ENCODE data around the gene RPP14.
A peak's percentile ranks its signal among the peaks of the same experiment; 100 is the strongest.

The RPP14 gene

DNA sequence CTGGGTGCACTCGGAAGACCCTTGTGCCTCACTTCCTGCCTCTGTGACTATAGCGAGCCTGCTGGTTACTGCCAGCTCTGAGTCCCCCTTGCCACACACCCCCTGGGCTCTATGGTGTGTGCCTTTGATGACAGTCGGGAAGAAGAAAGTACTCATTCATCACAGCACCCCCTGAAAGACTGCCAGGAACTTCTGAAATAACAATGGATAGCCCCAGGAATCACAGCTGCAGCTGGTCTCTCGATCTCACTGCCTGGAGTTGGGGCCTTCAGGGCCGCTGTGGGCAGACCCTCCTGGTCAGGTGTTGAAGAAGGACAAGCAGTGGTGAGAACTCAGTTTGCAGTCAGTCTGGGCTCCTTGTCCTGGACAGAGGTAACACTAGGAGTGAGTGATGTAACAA is 9.8 kb upstream of the RPP14 start:
- DNase-seq: no peak
- Mint-ChIP-seq H3K36me3 (ENCODE audit: low read depth) (peaks cover 21% of the 10 kb centered on the region), H3K4me1 (peaks cover 10% of the 10 kb centered on the region), H3K9me3 (peaks cover 20% of the 10 kb centered on the region), H3K27ac (no peak overlapping the region), H3K27me3 (ENCODE audit: low read depth, poor library complexity) (peaks cover 20% of the 10 kb centered on the region), H3K4me3 (no peak overlapping the region)
- TF ChIP-seq, protein P1, sequence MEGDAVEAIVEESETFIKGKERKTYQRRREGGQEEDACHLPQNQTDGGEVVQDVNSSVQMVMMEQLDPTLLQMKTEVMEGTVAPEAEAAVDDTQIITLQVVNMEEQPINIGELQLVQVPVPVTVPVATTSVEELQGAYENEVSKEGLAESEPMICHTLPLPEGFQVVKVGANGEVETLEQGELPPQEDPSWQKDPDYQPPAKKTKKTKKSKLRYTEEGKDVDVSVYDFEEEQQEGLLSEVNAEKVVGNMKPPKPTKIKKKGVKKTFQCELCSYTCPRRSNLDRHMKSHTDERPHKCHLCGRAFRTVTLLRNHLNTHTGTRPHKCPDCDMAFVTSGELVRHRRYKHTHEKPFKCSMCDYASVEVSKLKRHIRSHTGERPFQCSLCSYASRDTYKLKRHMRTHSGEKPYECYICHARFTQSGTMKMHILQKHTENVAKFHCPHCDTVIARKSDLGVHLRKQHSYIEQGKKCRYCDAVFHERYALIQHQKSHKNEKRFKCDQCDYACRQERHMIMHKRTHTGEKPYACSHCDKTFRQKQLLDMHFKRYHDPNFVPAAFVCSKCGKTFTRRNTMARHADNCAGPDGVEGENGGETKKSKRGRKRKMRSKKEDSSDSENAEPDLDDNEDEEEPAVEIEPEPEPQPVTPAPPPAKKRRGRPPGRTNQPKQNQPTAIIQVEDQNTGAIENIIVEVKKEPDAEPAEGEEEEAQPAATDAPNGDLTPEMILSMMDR (IDR thresholded peaks at IDR 0.05): no peak

DNA sequence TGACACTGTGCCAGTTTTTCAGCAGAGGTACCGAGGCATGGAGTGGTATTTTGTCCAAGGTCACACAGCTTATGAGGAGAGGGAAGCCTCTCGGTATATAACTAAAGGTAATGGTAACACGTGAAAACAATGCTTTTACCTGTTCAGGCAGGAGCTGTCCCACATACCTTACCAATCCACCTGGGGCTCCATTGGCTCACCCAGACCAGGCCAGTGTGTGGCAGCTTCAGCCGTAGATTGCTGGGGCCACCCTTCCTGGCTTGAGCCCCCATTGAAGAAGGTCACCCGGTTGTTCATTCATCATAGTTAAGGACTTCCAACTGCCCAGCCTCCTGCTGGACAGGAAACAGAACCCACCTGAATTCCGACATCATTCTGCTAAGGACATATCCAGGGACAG is 9.2 kb upstream of the RPP14 start:
- Mint-ChIP-seq H3K27ac (no peak overlapping the region), H3K4me3 (no peak overlapping the region)

DNA sequence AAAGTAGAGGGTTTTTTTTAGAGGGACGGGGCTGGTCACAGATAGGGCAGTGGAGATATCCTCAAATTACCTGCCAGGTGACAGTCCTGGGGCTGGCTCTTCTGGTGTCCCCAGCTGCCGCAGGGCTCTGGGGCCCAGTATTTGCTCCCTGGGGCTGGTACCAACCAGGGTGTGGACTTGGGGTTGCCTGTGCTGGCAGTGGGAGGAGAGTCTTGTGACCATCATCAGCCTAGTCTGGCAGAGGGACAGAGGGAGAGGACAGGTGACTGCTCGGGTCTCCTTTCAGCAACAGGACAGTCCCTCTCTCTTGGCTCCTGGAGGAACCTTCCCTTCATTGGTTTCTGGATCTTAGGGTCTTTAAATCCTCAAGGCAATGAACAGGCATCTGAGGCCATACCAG is 7.9 kb upstream of the RPP14 start:
- Mint-ChIP-seq H3K4me1 (no peaks in the 10 kb centered on the region), H3K27me3 (ENCODE audit: low read depth, poor library complexity) (peaks cover 39% of the 10 kb centered on the region), H3K9me3 (peaks cover 17% of the 10 kb centered on the region), H3K27ac (no peak overlapping the region), H3K36me3 (ENCODE audit: low read depth) (peaks cover 10% of the 10 kb centered on the region), H3K4me3 (no peak overlapping the region)
- TF ChIP-seq, protein P1 (IDR thresholded peaks at IDR 0.05): no peak
- DNase-seq: no peak

More for the DNA sequence above, 9.2 kb upstream of the RPP14 start:
- DNase-seq: no peak
- H3K9me3 Mint-ChIP-seq: peaks cover 18% of the 10 kb centered on the region
- H3K27me3 Mint-ChIP-seq (ENCODE audit: low read depth, poor library complexity): peaks cover 25% of the 10 kb centered on the region
- H3K36me3 Mint-ChIP-seq (ENCODE audit: low read depth): peaks cover 15% of the 10 kb centered on the region
- H3K4me1 Mint-ChIP-seq: peaks cover 5% of the 10 kb centered on the region
- TF ChIP-seq, protein P1 (IDR thresholded peaks at IDR 0.05): no peak

DNA sequence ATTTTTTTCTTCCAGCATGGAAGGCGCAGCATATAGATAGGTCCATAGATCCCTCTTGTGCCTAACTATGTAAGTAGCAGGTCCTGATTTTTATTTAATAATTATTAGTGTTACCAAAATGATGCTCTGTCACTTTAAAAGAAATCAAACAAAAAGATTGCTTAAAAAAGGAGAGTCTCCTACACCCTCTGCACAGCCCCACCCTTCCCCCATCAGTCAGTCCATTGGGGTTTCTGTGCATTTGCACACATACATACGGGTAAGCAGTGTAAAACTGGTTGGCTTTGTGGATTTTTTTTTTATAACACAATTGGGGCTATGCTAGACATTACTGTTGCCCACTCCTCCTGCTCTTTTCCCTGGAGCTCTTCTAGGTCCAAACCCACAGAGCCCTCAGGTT is 7.0 kb upstream of the RPP14 start:
- TF ChIP-seq, protein P1 (IDR thresholded peaks at IDR 0.05): no peak

DNA sequence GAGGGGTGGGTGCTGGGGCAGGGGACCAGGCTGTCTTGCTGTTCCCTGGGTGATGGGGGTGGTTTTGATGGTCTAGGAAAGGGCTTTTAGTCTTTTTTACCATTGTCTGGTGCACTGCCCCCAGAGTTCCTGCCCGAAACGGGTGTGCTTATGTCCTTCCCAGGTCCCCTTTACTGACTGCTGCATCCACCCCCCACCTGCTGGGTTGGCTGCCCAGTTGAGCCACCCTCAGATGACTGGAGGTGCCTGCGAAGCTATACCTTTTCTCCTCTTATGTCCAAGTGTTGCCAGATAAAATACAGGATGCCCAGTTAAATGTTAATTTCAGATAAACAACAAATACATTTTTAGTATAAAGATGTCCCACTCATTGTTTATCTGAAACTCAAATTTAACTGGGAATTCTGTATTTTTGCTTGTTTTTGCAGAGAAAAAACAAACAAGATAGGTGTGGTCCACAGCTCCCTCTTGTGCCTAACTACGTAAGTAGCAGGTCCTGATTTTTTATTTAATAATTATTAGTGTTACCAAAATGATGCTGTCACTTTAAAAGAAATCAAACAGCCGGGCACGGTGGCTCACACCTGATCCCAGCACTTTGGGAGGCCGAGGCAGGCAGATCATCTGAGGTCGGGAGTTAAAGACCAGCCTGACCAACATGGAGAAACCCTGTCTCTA is 6.1 kb upstream of the RPP14 start:
- Mint-ChIP-seq H3K27me3 (ENCODE audit: low read depth, poor library complexity) (peaks cover 43% of the 10 kb centered on the region), H3K27ac (no peak overlapping the region), H3K36me3 (ENCODE audit: low read depth) (peaks cover 4% of the 10 kb centered on the region), H3K9me3 (peaks cover 11% of the 10 kb centered on the region), H3K4me3 (no peak overlapping the region), H3K4me1 (no peaks in the 10 kb centered on the region)
- no peak for DNase-seq
- TF ChIP-seq, protein P1 (IDR thresholded peaks at IDR 0.05): peak; percentile 60

More for the DNA sequence above, 7.0 kb upstream of the RPP14 start:
- H3K36me3 Mint-ChIP-seq (ENCODE audit: low read depth): peaks cover 7% of the 10 kb centered on the region
- H3K27me3 Mint-ChIP-seq (ENCODE audit: low read depth, poor library complexity): peaks cover 41% of the 10 kb centered on the region
- no peak for DNase-seq
- no peaks in the 10 kb centered on the region for H3K4me1 Mint-ChIP-seq
- no peak overlapping the region for H3K27ac Mint-ChIP-seq
- no peak overlapping the region for H3K4me3 Mint-ChIP-seq
- peaks cover 17% of the 10 kb centered on the region for H3K9me3 Mint-ChIP-seq

DNA sequence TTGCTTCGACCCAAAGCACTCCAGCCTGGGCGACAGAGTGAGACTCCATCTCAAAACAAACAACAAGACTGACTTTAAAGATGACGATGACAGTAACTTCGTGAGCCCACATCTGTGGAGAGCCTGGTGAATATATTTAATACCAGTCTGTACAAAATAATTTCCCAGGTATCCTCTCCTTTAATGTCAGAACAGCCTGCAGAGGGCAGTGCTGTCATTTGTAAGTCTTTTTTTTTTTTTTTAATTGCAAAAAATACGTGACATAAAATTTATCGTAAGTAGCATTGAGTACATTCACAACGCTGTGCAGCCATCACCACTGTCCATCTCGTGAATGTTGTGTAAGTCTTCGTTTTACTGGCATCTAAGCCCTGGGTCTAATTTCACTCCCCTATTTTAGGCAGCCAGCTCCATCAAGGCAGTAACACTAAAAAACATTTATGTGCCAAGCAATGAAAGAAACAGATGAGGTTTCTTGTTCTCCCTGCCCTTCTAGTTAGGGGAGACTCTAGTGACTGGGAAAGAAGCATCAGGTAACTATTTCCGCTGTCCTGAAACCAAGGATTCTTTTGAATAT is 1.7 kb downstream of the RPP14 start:
- H3K4me3 Mint-ChIP-seq: peak overlapping the region; percentile 97
- no peaks in the 10 kb centered on the region for H3K9me3 Mint-ChIP-seq
- peaks cover 26% of the 10 kb centered on the region for H3K36me3 Mint-ChIP-seq (ENCODE audit: low read depth)
- H3K27ac Mint-ChIP-seq: no peak overlapping the region
- TF ChIP-seq, protein P1 (IDR thresholded peaks at IDR 0.05): peak; percentile 44
- peaks cover 16% of the 10 kb centered on the region for H3K27me3 Mint-ChIP-seq (ENCODE audit: low read depth, poor library complexity)
- peaks cover 27% of the 10 kb centered on the region for H3K4me1 Mint-ChIP-seq
- DNase-seq: peak; percentile 15
